IMR-90 (cell line): ENCODE data around the gene PHKG2. TPM values are rescaled to one million over a fixed set of nuclear protein-coding genes. Genes with fewer than 3 reads are reported as not detected.

Source experiments
- ATAC-seq: fragments of 200-7000 bp; cut with Tn5 transposase; 2 replicates; pipeline ENCODE4 v1.9.1; 2020; ENCODE audit warnings: low read depth, mild to moderate bottlenecking, moderate library complexity
- BruUV-seq: library from RNA; stranded (reverse); fragments of 400-500 nt; replicated peaks from 2 replicates; lab custom pipeline; 2021; lab: Mats Ljungman, UMichigan
- CTCF ChIA-PET: fragments of 300-600 bp; formaldehyde crosslinking; extraction: SDS; loops from one replicate; lab custom pipeline; 2021; ENCODE audit warnings: antibody characterized with exemption; lab: Yijun Ruan, JAX
- POLR2A ChIA-PET: fragments of 300-600 bp; sonication (Branson Sonifier 250); formaldehyde crosslinking; loops from one replicate; lab custom pipeline; 2022; ENCODE audit warnings: antibody characterized with exemption; ENCODE audit not compliant: unreplicated experiment; lab: Charles Lee
- DNase-seq: peaks from one replicate; pipeline ENCODE4 v3.0.0; 2013
- H2AFZ ChIP-seq: replicated peaks from 2 replicates; pipeline ENCODE3; 2013; ENCODE audit warnings: low read length, mild to moderate bottlenecking; ENCODE audit not compliant: poor library complexity
- H2AK5ac ChIP-seq: 2 replicates; pipeline ENCODE4 v1.6.1; 2013; ENCODE audit warnings: low read depth, low read length, inconsistent platforms
- H2AK9ac ChIP-seq: replicated peaks from 2 replicates; pipeline ENCODE3; 2013; ENCODE audit warnings: mild to moderate bottlenecking, low read depth, low read length, moderate library complexity; ENCODE audit not compliant: poor library complexity
- H2BK120ac ChIP-seq: 2 replicates; pipeline ENCODE4 v1.6.1; 2013; ENCODE audit warnings: low read depth, low read length, inconsistent platforms
- H2BK15ac ChIP-seq: 3 replicates; pipeline ENCODE4 v1.6.1; 2013; ENCODE audit warnings: low read depth, low read length, inconsistent platforms
- H2BK20ac ChIP-seq: 2 replicates; pipeline ENCODE4 v1.6.1; 2013; ENCODE audit warnings: low read depth, mild to moderate bottlenecking, inconsistent platforms, low read length, moderate library complexity
- H2BK5ac ChIP-seq: 2 replicates; pipeline ENCODE4 v1.6.1; 2013; ENCODE audit warnings: mild to moderate bottlenecking, low read depth, low read length, inconsistent platforms; ENCODE audit not compliant: poor library complexity, severe bottlenecking
- H3K14ac ChIP-seq: replicated peaks from 2 replicates; pipeline ENCODE4 v1.6.1; 2013; ENCODE audit warnings: low read depth, low read length, inconsistent platforms
- H3K18ac ChIP-seq: 2 replicates; pipeline ENCODE4 v1.6.1; 2013; ENCODE audit warnings: low read depth, low read length, control low read depth
- H3K23ac ChIP-seq: 2 replicates; pipeline ENCODE4 v1.6.1; 2013; ENCODE audit warnings: low read depth, low read length, inconsistent platforms
- H3K27ac ChIP-seq: 2 replicates; pipeline ENCODE4 v1.5.1; 2013; ENCODE audit warnings: mild to moderate bottlenecking, control low read depth, low read length; ENCODE audit not compliant: insufficient read depth
- H3K27me3 ChIP-seq: 2 replicates; pipeline ENCODE4 v1.6.1; 2013; ENCODE audit warnings: low read length; ENCODE audit not compliant: control insufficient read depth, insufficient read depth
- H3K36me3 ChIP-seq: 2 replicates; pipeline ENCODE4 v1.6.1; 2013; ENCODE audit warnings: low read length, mixed read lengths; ENCODE audit not compliant: control insufficient read depth, insufficient read depth
- H3K4ac ChIP-seq: 2 replicates; pipeline ENCODE4 v1.6.1; 2013; ENCODE audit warnings: low read depth, low read length, inconsistent platforms
- H3K4me1 ChIP-seq: 2 replicates; pipeline ENCODE4 v1.6.1; 2013; ENCODE audit warnings: low read length, mixed read lengths; ENCODE audit not compliant: control insufficient read depth, insufficient read depth
- H3K4me2 ChIP-seq: 2 replicates; pipeline ENCODE4 v1.6.1; 2013; ENCODE audit warnings: low read depth, mild to moderate bottlenecking, control low read depth, low read length, moderate library complexity
- H3K4me3 ChIP-seq: 2 replicates; pipeline ENCODE4 v1.5.1; 2013; ENCODE audit warnings: low read depth, mild to moderate bottlenecking, control low read depth, low read length, moderate library complexity; ENCODE audit not compliant: insufficient read depth
- H3K56ac ChIP-seq: 2 replicates; pipeline ENCODE4 v1.6.1; 2013; ENCODE audit warnings: low read length, inconsistent platforms; ENCODE audit not compliant: insufficient read depth; ENCODE audit errors: extremely low read depth
- H3K79me1 ChIP-seq, 2 experiments: 2 replicates each; pipeline ENCODE4 v1.6.1; 2013; ENCODE audit warnings: low read length in 2 of 2, inconsistent platforms in 1 of 2, low read depth in 1 of 2
- H3K9ac ChIP-seq: 2 replicates; pipeline ENCODE4 v1.6.1; 2013; ENCODE audit warnings: low read depth, low read length, control low read depth
- H3K9me1 ChIP-seq: 2 replicates; pipeline ENCODE4 v1.6.1; 2013; ENCODE audit warnings: low read length, inconsistent platforms; ENCODE audit not compliant: insufficient read depth
- H3K9me3 ChIP-seq: 2 replicates; pipeline ENCODE4 v1.6.1; 2013; ENCODE audit warnings: low read length; ENCODE audit not compliant: control insufficient read depth, insufficient read depth
- H4K20me1 ChIP-seq: 2 replicates; pipeline ENCODE4 v1.6.1; 2013; ENCODE audit warnings: low read length, inconsistent platforms; ENCODE audit not compliant: insufficient read depth
- H4K5ac ChIP-seq: 2 replicates; pipeline ENCODE4 v1.6.1; 2013; ENCODE audit warnings: mild to moderate bottlenecking, low read depth, low read length, control low read depth
- H4K8ac ChIP-seq, 2 experiments: 2 replicates each; pipeline ENCODE4 v1.6.1; 2013; ENCODE audit warnings: low read depth in 2 of 2, low read length in 2 of 2, control low read depth in 1 of 2, inconsistent platforms in 1 of 2
- H4K91ac ChIP-seq: 2 replicates; pipeline ENCODE4 v1.6.1; 2013; ENCODE audit warnings: low read depth, low read length, inconsistent platforms; ENCODE audit not compliant: insufficient read depth
- BHLHE40 ChIP-seq: fragments of 150-350 bp; IDR thresholded peaks from 2 replicates; pipeline ENCODE4 v1.6.1; 2016; ENCODE audit warnings: mild to moderate bottlenecking, low read depth, low read length
- MAFK ChIP-seq: IDR thresholded peaks from 2 replicates; pipeline ENCODE4 v1.6.1; 2012; ENCODE audit warnings: low read depth, low read length, improper control_type of control experiment
- MAZ ChIP-seq: IDR thresholded peaks from 2 replicates; pipeline ENCODE4 v1.6.1; 2012; ENCODE audit warnings: low read depth, mild to moderate bottlenecking, low read length, improper control_type of control experiment, moderate library complexity, borderline replicate concordance
- MXI1 ChIP-seq: IDR thresholded peaks from 2 replicates; pipeline ENCODE4 v1.6.1; 2012; ENCODE audit warnings: low read depth, mild to moderate bottlenecking, low read length, moderate library complexity, borderline replicate concordance
- NFE2L2 ChIP-seq: fragments of 150-350 bp; IDR thresholded peaks from 2 replicates; pipeline ENCODE4 v1.6.1; 2016; ENCODE audit warnings: low read depth, mild to moderate bottlenecking, low read length
- POLR2A ChIP-seq: IDR thresholded peaks from 2 replicates; pipeline ENCODE4 v1.6.1; 2012; ENCODE audit warnings: mild to moderate bottlenecking, low read depth, low read length
- RAD21 ChIP-seq: IDR thresholded peaks from 2 replicates; pipeline ENCODE4 v1.6.1; 2012; ENCODE audit warnings: low read length, improper control_type of control experiment
- USF2 ChIP-seq: fragments of 150-350 bp; IDR thresholded peaks from 2 replicates; pipeline ENCODE4 v1.6.1; 2017; ENCODE audit warnings: mild to moderate bottlenecking, antibody characterized with exemption, low read length, low read depth
- WGBS, 2 experiments: methylation state at CpG; one replicate each; pipeline versions ENCODE4 v1.1.5 to v1.1.7; 2013; ENCODE audit warnings: missing lambda C conversion rate in 2 of 2; ENCODE audit not compliant: insufficient read length in 1 of 2; ENCODE audit errors: extremely low coverage in 2 of 2; 5-methylcytosine and 5-hydroxymethylcytosine counted together
- dilution Hi-C: fragments of 300-500 bp; cut with HindIII; formaldehyde crosslinking; loops from one replicate; pipeline ENCODE4 v1.14.3; 2018; ENCODE audit warnings: low sequenced_read_pairs; ENCODE audit not compliant: unreplicated experiment
- in situ Hi-C: fragments of 300-500 bp; cut with MboI; formaldehyde crosslinking; loops from 3 replicates; pipeline ENCODE4 v1.14.3; 2019; ENCODE audit warnings: low sequenced_read_pairs, inconsistent platforms, mixed read lengths
- intact Hi-C: fragments of 100-400 bp; cut with micrococcal nuclease; formaldehyde crosslinking; loops from 2 replicates; pipeline ENCODE4 v1.10.0; 2022
- polyA plus RNA-seq, 3 experiments: library from polyadenylated mRNA; depleted of rRNA; stranded (reverse); fragments of >200 nt; gene quantifications; 2 replicates each; pipeline ENCODE4 v1.2.3, GENCODE V29; 2012; ENCODE audit warnings: low replicate concordance in 1 of 3
- total RNA-seq: library from RNA; depleted of rRNA; stranded (reverse); fragments of >200 nt; gene quantifications from 2 replicates; pipeline ENCODE4 v1.2.3, GENCODE V29; 2012

PHKG2 gene
- total and polyA plus RNA-seq, 2 of the 4 experiments (the other 2 are of a cell fraction) = 26.0 to 38.9 TPM

- ATAC-seq (no peak), DNase-seq (no peak)
- no peak overlapping the region for H3K27ac ChIP-seq
- H4K20me1 ChIP-seq = peaks cover 17% of the 10 kb centered on the region
- H3K18ac ChIP-seq = no peak overlapping the region
- H4K91ac ChIP-seq = no peak overlapping the region
- peak overlapping the region; percentile 96 for H2AK5ac ChIP-seq
- H3K4ac ChIP-seq = peak overlapping the region; percentile 79; the same call in 1 of the 2 replicates
- H3K9me3 ChIP-seq = no peaks in the 10 kb centered on the region
- POLR2A ChIA-PET = interaction anchor here (0.6 kb wide), 1 partner anchor 12 kb away, joined by 7 read pairs; no protein-coding TSS in a partner anchor
- peaks cover 20 to 53% of the 10 kb centered on the region in 2 experiments for H3K79me1 ChIP-seq
- H3K9ac ChIP-seq = peak overlapping the region; percentile 92
- no peak overlapping the region for H2BK20ac ChIP-seq
- no peaks in the 10 kb centered on the region for H3K27me3 ChIP-seq
- peak overlapping the region; percentile 99 for H2AK9ac ChIP-seq
- no peak overlapping the region for H2AFZ ChIP-seq
- intact Hi-C loops (loop anchor here (5.0 kb wide), 1 partner anchor 159 kb away; the partner anchor contains the start of gene FBXL19), dilution Hi-C loops (no loop called here), in situ Hi-C loops (no loop called here)
- H3K4me2 ChIP-seq = peak overlapping the region; percentile 95
- 0 out of 2 replicates have a peak overlapping the region, but pooled peaks have one; percentile 94 for H3K14ac ChIP-seq
- peak overlapping the region in 1 of 2 experiments; percentile 96; a peak in 2 of 4 replicates for H4K8ac ChIP-seq
- BruUV-seq = TSS peak; percentile 80
- CTCF ChIA-PET = no interaction called here
- H3K56ac ChIP-seq = 0 out of 2 replicates have a peak overlapping the region, but pooled peaks have one; percentile 80
- H3K4me3 ChIP-seq = peak overlapping the region; percentile 86
- TF ChIP-seq MXI1 = no peak
- no peak for TF ChIP-seq NFE2L2
- no peak for TF ChIP-seq MAFK
- TF ChIP-seq POLR2A = no peak
- TF ChIP-seq USF2 = no peak
- TF ChIP-seq MAZ = no peak
- no peak for TF ChIP-seq BHLHE40
- no peak for TF ChIP-seq RAD21
- peaks cover 41% of the 10 kb centered on the region for H3K36me3 ChIP-seq
- H3K9me1 ChIP-seq = 0 out of 2 replicates have a peak, but pooled peaks cover 4% of the 10 kb centered on the region
- H3K23ac ChIP-seq = peak overlapping the region; percentile 82; the same call in 1 of the 2 replicates
- peaks cover 12% of the 10 kb centered on the region for H3K4me1 ChIP-seq
- no peak overlapping the region for H2BK15ac ChIP-seq
- 90% methylated on average over 5 of the region's 15 CpGs; no CpG with 5 or more reads in 1 of the 2 experiments for WGBS, 2 experiments
- no peak overlapping the region for H2BK120ac ChIP-seq
- no peak overlapping the region for H2BK5ac ChIP-seq
- no peak overlapping the region for H4K5ac ChIP-seq
Measured at GRCh38 chr16:30762991-30763725, 14.9 kb downstream of the PHKG2 start.
